GM20000 (cell line): Measurements from ENCODE around the gene KRT33B.
"Not testable (repeated sequence)": the region's sequence is repeated elsewhere in the genome, so short reads cannot be mapped to it uniquely, and the experiment has no call there.

Experiments used
- DNase-seq: peaks from one replicate; pipeline ENCODE4 v3.0.0; 2012; ENCODE audit warnings: low spot score
- CTCF ChIP-seq: IDR thresholded peaks from 2 replicates; pipeline ENCODE4 v1.5.1; 2012; ENCODE audit warnings: mild to moderate bottlenecking, control low read depth; ENCODE audit errors: extremely low read depth, missing control alignments

The KRT33B gene

GRCh38 chr17:41382394-41382793, 12.8 kb upstream of the KRT33B start:
- DNase-seq: no peak
- TF ChIP-seq CTCF: no peak

- DNase-seq: not testable (repeated sequence)
Measured at GRCh38 chr17:41381943-41382342, 12.3 kb upstream of the KRT33B start, which contains the start of gene KRT34. KRT34 (minus strand) TSS chr17:41382306; CDS start chr17:41382246, 60 bp downstream.

GRCh38 chr17:41380091-41380490, 10.5 kb upstream of the KRT33B start:
- not testable (repeated sequence) for DNase-seq

- no peak for DNase-seq
- no peak for TF ChIP-seq CTCF
Measured at GRCh38 chr17:41377546-41377945, 7.9 kb upstream of the KRT33B start.

- no peak for TF ChIP-seq CTCF
Measured at GRCh38 chr17:41369023-41369422, 590 bp downstream of the KRT33B start.

GRCh38 chr17:41367426-41368075, 2.1 kb downstream of the KRT33B start:
- DNase-seq: no peak
- TF ChIP-seq CTCF: no peak

More at GRCh38 chr17:41369023-41369422, 590 bp downstream of the KRT33B start:
- DNase-seq: no peak

- TF ChIP-seq CTCF: no peak
- no peak for DNase-seq
Measured at GRCh38 chr17:41366070-41366469, 3.5 kb downstream of the KRT33B start.

GRCh38 chr17:41363881-41364280, 5.7 kb downstream of the KRT33B start:
- TF ChIP-seq CTCF: no peak

More at GRCh38 chr17:41363881-41364280, 5.7 kb downstream of the KRT33B start:
- no peak for DNase-seq
